H1 (cell line): ENCODE measurements around the gene LEMD2. TPM values are rescaled to one million over a fixed set of nuclear protein-coding genes. Genes with fewer than 3 reads are reported as not detected.

ENCODE experiments used
- polyA plus RNA-seq, 7 experiments: library from polyadenylated mRNA; depleted of rRNA in 3 of 7; stranded (reverse) in 5 of 7; unstranded in 2 of 7; fragments of >200 nt in 5 of 7; fragments of 200-250 nt in 2 of 7; gene quantifications; 1 replicate in 5 of 7; 2 replicates in 1 of 7; 4 replicates in 1 of 7; pipeline versions ENCODE4 v1.2.1 to v1.2.3, GENCODE V29; 2011 to 2013; ENCODE audit warnings: missing spikeins in 2 of 7, mixed read lengths in 2 of 7
- total RNA-seq: library from RNA; stranded (reverse); fragmentation: NEBNext Ultra II Directional; extraction: Animal tissue kit (Norgen Biotek cat#: 25700); gene quantifications from 2 replicates; pipeline ENCODE4 v1.2.1, GENCODE V29; 2021
- TF ChIP-seq, protein P1 (sequence below): fragments of 300-600 bp; sonication (generic); IDR thresholded peaks from 2 replicates; pipeline ENCODE4 v1.7.1; 2012; ENCODE audit warnings: low read length, moderate library complexity, mild to moderate bottlenecking, inconsistent platforms; ENCODE audit not compliant: insufficient replicate concordance

LEMD2 gene
- total and polyA plus RNA-seq, 2 of the 8 experiments (the other 6 are each of a cell fraction or from before 2014, with no cell fraction given): 32.7 to 57.3 TPM

GRCh38 chr6:33772082-33772830, 16.7 kb downstream of the LEMD2 start (continued):
- TF ChIP-seq, protein P1, sequence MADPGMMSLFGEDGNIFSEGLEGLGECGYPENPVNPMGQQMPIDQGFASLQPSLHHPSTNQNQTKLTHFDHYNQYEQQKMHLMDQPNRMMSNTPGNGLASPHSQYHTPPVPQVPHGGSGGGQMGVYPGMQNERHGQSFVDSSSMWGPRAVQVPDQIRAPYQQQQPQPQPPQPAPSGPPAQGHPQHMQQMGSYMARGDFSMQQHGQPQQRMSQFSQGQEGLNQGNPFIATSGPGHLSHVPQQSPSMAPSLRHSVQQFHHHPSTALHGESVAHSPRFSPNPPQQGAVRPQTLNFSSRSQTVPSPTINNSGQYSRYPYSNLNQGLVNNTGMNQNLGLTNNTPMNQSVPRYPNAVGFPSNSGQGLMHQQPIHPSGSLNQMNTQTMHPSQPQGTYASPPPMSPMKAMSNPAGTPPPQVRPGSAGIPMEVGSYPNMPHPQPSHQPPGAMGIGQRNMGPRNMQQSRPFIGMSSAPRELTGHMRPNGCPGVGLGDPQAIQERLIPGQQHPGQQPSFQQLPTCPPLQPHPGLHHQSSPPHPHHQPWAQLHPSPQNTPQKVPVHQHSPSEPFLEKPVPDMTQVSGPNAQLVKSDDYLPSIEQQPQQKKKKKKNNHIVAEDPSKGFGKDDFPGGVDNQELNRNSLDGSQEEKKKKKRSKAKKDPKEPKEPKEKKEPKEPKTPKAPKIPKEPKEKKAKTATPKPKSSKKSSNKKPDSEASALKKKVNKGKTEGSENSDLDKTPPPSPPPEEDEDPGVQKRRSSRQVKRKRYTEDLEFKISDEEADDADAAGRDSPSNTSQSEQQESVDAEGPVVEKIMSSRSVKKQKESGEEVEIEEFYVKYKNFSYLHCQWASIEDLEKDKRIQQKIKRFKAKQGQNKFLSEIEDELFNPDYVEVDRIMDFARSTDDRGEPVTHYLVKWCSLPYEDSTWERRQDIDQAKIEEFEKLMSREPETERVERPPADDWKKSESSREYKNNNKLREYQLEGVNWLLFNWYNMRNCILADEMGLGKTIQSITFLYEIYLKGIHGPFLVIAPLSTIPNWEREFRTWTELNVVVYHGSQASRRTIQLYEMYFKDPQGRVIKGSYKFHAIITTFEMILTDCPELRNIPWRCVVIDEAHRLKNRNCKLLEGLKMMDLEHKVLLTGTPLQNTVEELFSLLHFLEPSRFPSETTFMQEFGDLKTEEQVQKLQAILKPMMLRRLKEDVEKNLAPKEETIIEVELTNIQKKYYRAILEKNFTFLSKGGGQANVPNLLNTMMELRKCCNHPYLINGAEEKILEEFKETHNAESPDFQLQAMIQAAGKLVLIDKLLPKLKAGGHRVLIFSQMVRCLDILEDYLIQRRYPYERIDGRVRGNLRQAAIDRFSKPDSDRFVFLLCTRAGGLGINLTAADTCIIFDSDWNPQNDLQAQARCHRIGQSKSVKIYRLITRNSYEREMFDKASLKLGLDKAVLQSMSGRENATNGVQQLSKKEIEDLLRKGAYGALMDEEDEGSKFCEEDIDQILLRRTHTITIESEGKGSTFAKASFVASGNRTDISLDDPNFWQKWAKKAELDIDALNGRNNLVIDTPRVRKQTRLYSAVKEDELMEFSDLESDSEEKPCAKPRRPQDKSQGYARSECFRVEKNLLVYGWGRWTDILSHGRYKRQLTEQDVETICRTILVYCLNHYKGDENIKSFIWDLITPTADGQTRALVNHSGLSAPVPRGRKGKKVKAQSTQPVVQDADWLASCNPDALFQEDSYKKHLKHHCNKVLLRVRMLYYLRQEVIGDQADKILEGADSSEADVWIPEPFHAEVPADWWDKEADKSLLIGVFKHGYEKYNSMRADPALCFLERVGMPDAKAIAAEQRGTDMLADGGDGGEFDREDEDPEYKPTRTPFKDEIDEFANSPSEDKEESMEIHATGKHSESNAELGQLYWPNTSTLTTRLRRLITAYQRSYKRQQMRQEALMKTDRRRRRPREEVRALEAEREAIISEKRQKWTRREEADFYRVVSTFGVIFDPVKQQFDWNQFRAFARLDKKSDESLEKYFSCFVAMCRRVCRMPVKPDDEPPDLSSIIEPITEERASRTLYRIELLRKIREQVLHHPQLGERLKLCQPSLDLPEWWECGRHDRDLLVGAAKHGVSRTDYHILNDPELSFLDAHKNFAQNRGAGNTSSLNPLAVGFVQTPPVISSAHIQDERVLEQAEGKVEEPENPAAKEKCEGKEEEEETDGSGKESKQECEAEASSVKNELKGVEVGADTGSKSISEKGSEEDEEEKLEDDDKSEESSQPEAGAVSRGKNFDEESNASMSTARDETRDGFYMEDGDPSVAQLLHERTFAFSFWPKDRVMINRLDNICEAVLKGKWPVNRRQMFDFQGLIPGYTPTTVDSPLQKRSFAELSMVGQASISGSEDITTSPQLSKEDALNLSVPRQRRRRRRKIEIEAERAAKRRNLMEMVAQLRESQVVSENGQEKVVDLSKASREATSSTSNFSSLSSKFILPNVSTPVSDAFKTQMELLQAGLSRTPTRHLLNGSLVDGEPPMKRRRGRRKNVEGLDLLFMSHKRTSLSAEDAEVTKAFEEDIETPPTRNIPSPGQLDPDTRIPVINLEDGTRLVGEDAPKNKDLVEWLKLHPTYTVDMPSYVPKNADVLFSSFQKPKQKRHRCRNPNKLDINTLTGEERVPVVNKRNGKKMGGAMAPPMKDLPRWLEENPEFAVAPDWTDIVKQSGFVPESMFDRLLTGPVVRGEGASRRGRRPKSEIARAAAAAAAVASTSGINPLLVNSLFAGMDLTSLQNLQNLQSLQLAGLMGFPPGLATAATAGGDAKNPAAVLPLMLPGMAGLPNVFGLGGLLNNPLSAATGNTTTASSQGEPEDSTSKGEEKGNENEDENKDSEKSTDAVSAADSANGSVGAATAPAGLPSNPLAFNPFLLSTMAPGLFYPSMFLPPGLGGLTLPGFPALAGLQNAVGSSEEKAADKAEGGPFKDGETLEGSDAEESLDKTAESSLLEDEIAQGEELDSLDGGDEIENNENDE: no peak
